GM23338 (cell line): ENCODE measurements around the gene CETN1. TPM values are rescaled to one million over a fixed set of nuclear protein-coding genes. Genes with fewer than 3 reads are reported as not detected.
A peak's percentile ranks its signal among the peaks of the same experiment; 100 is the strongest.

Experiments used
- ATAC-seq: fragments of 200-7000 bp; cut with Tn5 transposase; 3 replicates; pipeline ENCODE4 v1.9.1; 2020
- DNase-seq: peaks from one replicate; pipeline ENCODE4 v3.0.0-alpha.2; 2015; ENCODE audit warnings: low spot score
- H2AFZ ChIP-seq: fragments of 200-600 bp; sonication (generic); 2 replicates; pipeline ENCODE4 v1.8.0; 2016; ENCODE audit warnings: antibody characterized with exemption, mild to moderate bottlenecking, moderate library complexity
- H3F3A ChIP-seq: fragments of 200-600 bp; sonication (generic); replicated peaks from 2 replicates; pipeline ENCODE4 v1.8.0; 2017; ENCODE audit warnings: antibody characterized with exemption, mixed run types, low read depth
- H3K27ac ChIP-seq: fragments of 200-600 bp; sonication (generic); 2 replicates; pipeline ENCODE4 v1.6.1; 2016; ENCODE audit warnings: low read depth
- H3K27me3 ChIP-seq: fragments of 200-600 bp; sonication (generic); 2 replicates; pipeline ENCODE4 v1.8.0; 2016; ENCODE audit warnings: mild to moderate bottlenecking, mixed run types, moderate library complexity; ENCODE audit not compliant: insufficient read depth
- H3K36me3 ChIP-seq: fragments of 200-600 bp; sonication (generic); 2 replicates; pipeline ENCODE4 v1.8.0; 2016; ENCODE audit warnings: mild to moderate bottlenecking; ENCODE audit not compliant: insufficient read depth
- H3K4me1 ChIP-seq: fragments of 200-600 bp; sonication (generic); 2 replicates; pipeline ENCODE4 v1.8.0; 2016; ENCODE audit warnings: mild to moderate bottlenecking, moderate library complexity; ENCODE audit not compliant: insufficient read depth
- H3K4me2 ChIP-seq: fragments of 200-600 bp; sonication (generic); 2 replicates; pipeline ENCODE4 v1.7.1; 2017; ENCODE audit warnings: mixed run types
- H3K4me3 ChIP-seq: fragments of 200-600 bp; sonication (generic); 2 replicates; pipeline ENCODE4 v1.6.1; 2016; ENCODE audit warnings: mixed run types
- H3K79me2 ChIP-seq: fragments of 200-600 bp; sonication (generic); replicated peaks from 2 replicates; pipeline ENCODE4 v1.8.0; 2017; ENCODE audit warnings: mild to moderate bottlenecking; ENCODE audit not compliant: insufficient read depth
- H3K9me2 ChIP-seq: fragments of 200-600 bp; sonication (generic); 2 replicates; pipeline ENCODE4 v1.8.0; 2017; ENCODE audit not compliant: insufficient read depth
- H4K20me1 ChIP-seq: fragments of 200-600 bp; sonication (generic); replicated peaks from 2 replicates; pipeline ENCODE4 v1.8.0; 2017; ENCODE audit warnings: mild to moderate bottlenecking; ENCODE audit not compliant: insufficient read depth
- H3K27ac Mint-ChIP-seq: 2 replicates; pipeline ENCODE4 v1.8.0; 2020; ENCODE audit warnings: inconsistent platforms, mild to moderate bottlenecking, moderate library complexity, mixed read lengths
- H3K27me3 Mint-ChIP-seq: 3 replicates; pipeline ENCODE4 v1.8.0; 2022; ENCODE audit warnings: low read depth, mild to moderate bottlenecking, moderate library complexity, mixed read lengths, inconsistent platforms; ENCODE audit not compliant: insufficient read depth, poor library complexity
- H3K36me3 Mint-ChIP-seq: 3 replicates; pipeline ENCODE4 v1.8.0; 2021; ENCODE audit warnings: low read depth, mild to moderate bottlenecking, inconsistent platforms, moderate library complexity, mixed read lengths
- H3K4me1 Mint-ChIP-seq: 3 replicates; pipeline ENCODE4 v1.8.0; 2020; ENCODE audit warnings: mild to moderate bottlenecking, inconsistent platforms, mixed read lengths
- H3K4me3 Mint-ChIP-seq: 3 replicates; pipeline ENCODE4 v1.8.0; 2021; ENCODE audit warnings: moderate library complexity, mild to moderate bottlenecking, inconsistent platforms, mixed read lengths
- H3K9me3 Mint-ChIP-seq: 3 replicates; pipeline ENCODE4 v1.8.0; 2020; ENCODE audit warnings: moderate library complexity, mild to moderate bottlenecking, inconsistent platforms, mixed read lengths
- CREB1 ChIP-seq: fragments of 250-450 bp; sonication (Bioruptor Pico); IDR thresholded peaks from 2 replicates; pipeline ENCODE4 v1.5.0; 2020; ENCODE audit warnings: low read depth, mild to moderate bottlenecking, moderate library complexity
- EZH2 ChIP-seq: fragments of 200-600 bp; sonication (generic); IDR thresholded peaks from one replicate; pipeline ENCODE4 v1.8.0; 2017; ENCODE audit warnings: antibody characterized with exemption, mild to moderate bottlenecking, low read depth; ENCODE audit not compliant: unreplicated experiment
- EZH2phosphoT487 ChIP-seq: fragments of 200-600 bp; sonication (generic); IDR thresholded peaks from one replicate; pipeline ENCODE4 v1.8.1; 2018; ENCODE audit warnings: antibody characterized with exemption; ENCODE audit not compliant: unreplicated experiment
- JUNB ChIP-seq: IDR thresholded peaks from one replicate; pipeline ENCODE4 v1.6.1; 2016; ENCODE audit warnings: antibody characterized with exemption; ENCODE audit not compliant: unreplicated experiment
- NANOG ChIP-seq: IDR thresholded peaks from 2 replicates; pipeline ENCODE4 v1.6.1; 2016; ENCODE audit warnings: antibody characterized with exemption, borderline replicate concordance
- POLR2AphosphoS5 ChIP-seq: IDR thresholded peaks from 2 replicates; pipeline ENCODE4 v1.6.1; 2016; ENCODE audit warnings: antibody characterized with exemption, low read depth
- STAT1 ChIP-seq: IDR thresholded peaks from one replicate; pipeline ENCODE4 v1.6.1; 2016; ENCODE audit warnings: antibody characterized with exemption; ENCODE audit not compliant: unreplicated experiment
- ZNF114 ChIP-seq: fragments of 250-450 bp; sonication (Bioruptor Pico); IDR thresholded peaks from 2 replicates; pipeline ENCODE4 v1.5.0; 2020; ENCODE audit warnings: mild to moderate bottlenecking, moderate library complexity
- ZNF331 ChIP-seq: fragments of 250-450 bp; sonication (Bioruptor Pico); IDR thresholded peaks from 2 replicates; pipeline ENCODE4 v1.5.0; 2020; ENCODE audit warnings: low read depth, mild to moderate bottlenecking, moderate library complexity
- polyA plus RNA-seq: library from polyadenylated mRNA; unstranded; fragments of >200 nt; fragmentation: Nextera tagmentation; extraction: Ambion mirVana; gene quantifications from 2 replicates; pipeline ENCODE4 v1.2.1, GENCODE V29; 2016
- total RNA-seq: library from RNA; depleted of rRNA; stranded (reverse); fragments of >200 nt; shearing (Covaris generic); gene quantifications from 2 replicates; pipeline ENCODE4 v1.2.3, GENCODE V29; 2014
- TF ChIP-seq, protein P1 (sequence below): IDR thresholded peaks from 2 replicates; pipeline ENCODE4 v1.6.1; 2016; ENCODE audit warnings: antibody characterized with exemption
- TF ChIP-seq, protein P2 (sequence below), 2 experiments: fragments of 200-600 bp in 1 of 2; sonication (generic) in 1 of 2; conservative IDR thresholded peaks; 2 replicates each; pipeline versions ENCODE4 v1.5.1 to v1.6.1; 2016 to 2017; ENCODE audit warnings: antibody characterized with exemption in 2 of 2, low read depth in 2 of 2, mild to moderate bottlenecking in 2 of 2, moderate library complexity in 1 of 2
- TF ChIP-seq, protein P3 (sequence below): fragments of 250-450 bp; sonication (Bioruptor Pico); IDR thresholded peaks from 2 replicates; pipeline ENCODE4 v1.5.0; 2020; ENCODE audit warnings: mild to moderate bottlenecking, moderate library complexity
- TF ChIP-seq, protein P4 (sequence below): IDR thresholded peaks from one replicate; pipeline ENCODE4 v1.6.1; 2018; ENCODE audit warnings: antibody characterized with exemption; ENCODE audit not compliant: unreplicated experiment

CETN1 gene
- total and polyA plus RNA-seq, 2 experiments from 2014 or later = not detected

DNA sequence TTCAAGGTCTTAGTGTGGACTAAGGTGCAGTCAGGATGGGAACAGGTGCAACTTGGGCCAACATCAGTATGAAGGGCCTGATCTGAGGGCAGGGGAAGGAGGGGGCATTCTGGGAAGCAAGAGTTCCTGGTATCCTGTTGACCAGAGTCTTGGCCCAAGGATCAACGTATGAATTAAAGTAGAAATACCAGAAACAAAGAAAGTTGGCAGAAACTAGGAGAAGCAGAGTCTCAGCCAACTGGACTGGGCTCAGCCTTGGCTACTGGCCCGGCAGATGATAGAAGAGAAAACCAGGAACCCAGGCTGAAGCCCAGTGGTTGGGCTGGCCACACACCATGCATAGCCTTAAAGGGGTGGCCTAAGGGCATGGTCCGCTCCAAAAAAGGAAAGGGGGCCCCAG lies 2.3 kb downstream of the CETN1 start:
- Mint-ChIP-seq H3K27me3 (peaks cover 9% of the 10 kb centered on the region), H3K9me3 (no peaks in the 10 kb centered on the region; the same call in 1 of the 3 replicates), H3K4me1 (peaks cover 12% of the 10 kb centered on the region), H3K4me3 (no peak overlapping the region), H3K36me3 (no peaks in the 10 kb centered on the region), H3K27ac (no peak overlapping the region)
- no peaks in the 10 kb centered on the region for H3K27me3 ChIP-seq
- H3K9me2 ChIP-seq = peaks cover 4% of the 10 kb centered on the region; the same call in 1 of the 2 replicates
- 0 out of 2 replicates have a peak, but pooled peaks cover 3% of the 10 kb centered on the region for H3K4me1 ChIP-seq
- no peak overlapping the region for H3K27ac ChIP-seq
- no peaks in the 10 kb centered on the region for H3K79me2 ChIP-seq
- no peak for TF ChIP-seq EZH2
- no peak for TF ChIP-seq NANOG
- TF ChIP-seq, protein P1, sequence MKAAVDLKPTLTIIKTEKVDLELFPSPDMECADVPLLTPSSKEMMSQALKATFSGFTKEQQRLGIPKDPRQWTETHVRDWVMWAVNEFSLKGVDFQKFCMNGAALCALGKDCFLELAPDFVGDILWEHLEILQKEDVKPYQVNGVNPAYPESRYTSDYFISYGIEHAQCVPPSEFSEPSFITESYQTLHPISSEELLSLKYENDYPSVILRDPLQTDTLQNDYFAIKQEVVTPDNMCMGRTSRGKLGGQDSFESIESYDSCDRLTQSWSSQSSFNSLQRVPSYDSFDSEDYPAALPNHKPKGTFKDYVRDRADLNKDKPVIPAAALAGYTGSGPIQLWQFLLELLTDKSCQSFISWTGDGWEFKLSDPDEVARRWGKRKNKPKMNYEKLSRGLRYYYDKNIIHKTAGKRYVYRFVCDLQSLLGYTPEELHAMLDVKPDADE = no peak
- TF ChIP-seq POLR2AphosphoS5 = no peak
- TF ChIP-seq, protein P2, sequence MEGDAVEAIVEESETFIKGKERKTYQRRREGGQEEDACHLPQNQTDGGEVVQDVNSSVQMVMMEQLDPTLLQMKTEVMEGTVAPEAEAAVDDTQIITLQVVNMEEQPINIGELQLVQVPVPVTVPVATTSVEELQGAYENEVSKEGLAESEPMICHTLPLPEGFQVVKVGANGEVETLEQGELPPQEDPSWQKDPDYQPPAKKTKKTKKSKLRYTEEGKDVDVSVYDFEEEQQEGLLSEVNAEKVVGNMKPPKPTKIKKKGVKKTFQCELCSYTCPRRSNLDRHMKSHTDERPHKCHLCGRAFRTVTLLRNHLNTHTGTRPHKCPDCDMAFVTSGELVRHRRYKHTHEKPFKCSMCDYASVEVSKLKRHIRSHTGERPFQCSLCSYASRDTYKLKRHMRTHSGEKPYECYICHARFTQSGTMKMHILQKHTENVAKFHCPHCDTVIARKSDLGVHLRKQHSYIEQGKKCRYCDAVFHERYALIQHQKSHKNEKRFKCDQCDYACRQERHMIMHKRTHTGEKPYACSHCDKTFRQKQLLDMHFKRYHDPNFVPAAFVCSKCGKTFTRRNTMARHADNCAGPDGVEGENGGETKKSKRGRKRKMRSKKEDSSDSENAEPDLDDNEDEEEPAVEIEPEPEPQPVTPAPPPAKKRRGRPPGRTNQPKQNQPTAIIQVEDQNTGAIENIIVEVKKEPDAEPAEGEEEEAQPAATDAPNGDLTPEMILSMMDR (conservative IDR thresholded peaks at IDR 0.05; ENCODE audit: low read depth in 2 of 2) = no peak
- TF ChIP-seq, protein P3, sequence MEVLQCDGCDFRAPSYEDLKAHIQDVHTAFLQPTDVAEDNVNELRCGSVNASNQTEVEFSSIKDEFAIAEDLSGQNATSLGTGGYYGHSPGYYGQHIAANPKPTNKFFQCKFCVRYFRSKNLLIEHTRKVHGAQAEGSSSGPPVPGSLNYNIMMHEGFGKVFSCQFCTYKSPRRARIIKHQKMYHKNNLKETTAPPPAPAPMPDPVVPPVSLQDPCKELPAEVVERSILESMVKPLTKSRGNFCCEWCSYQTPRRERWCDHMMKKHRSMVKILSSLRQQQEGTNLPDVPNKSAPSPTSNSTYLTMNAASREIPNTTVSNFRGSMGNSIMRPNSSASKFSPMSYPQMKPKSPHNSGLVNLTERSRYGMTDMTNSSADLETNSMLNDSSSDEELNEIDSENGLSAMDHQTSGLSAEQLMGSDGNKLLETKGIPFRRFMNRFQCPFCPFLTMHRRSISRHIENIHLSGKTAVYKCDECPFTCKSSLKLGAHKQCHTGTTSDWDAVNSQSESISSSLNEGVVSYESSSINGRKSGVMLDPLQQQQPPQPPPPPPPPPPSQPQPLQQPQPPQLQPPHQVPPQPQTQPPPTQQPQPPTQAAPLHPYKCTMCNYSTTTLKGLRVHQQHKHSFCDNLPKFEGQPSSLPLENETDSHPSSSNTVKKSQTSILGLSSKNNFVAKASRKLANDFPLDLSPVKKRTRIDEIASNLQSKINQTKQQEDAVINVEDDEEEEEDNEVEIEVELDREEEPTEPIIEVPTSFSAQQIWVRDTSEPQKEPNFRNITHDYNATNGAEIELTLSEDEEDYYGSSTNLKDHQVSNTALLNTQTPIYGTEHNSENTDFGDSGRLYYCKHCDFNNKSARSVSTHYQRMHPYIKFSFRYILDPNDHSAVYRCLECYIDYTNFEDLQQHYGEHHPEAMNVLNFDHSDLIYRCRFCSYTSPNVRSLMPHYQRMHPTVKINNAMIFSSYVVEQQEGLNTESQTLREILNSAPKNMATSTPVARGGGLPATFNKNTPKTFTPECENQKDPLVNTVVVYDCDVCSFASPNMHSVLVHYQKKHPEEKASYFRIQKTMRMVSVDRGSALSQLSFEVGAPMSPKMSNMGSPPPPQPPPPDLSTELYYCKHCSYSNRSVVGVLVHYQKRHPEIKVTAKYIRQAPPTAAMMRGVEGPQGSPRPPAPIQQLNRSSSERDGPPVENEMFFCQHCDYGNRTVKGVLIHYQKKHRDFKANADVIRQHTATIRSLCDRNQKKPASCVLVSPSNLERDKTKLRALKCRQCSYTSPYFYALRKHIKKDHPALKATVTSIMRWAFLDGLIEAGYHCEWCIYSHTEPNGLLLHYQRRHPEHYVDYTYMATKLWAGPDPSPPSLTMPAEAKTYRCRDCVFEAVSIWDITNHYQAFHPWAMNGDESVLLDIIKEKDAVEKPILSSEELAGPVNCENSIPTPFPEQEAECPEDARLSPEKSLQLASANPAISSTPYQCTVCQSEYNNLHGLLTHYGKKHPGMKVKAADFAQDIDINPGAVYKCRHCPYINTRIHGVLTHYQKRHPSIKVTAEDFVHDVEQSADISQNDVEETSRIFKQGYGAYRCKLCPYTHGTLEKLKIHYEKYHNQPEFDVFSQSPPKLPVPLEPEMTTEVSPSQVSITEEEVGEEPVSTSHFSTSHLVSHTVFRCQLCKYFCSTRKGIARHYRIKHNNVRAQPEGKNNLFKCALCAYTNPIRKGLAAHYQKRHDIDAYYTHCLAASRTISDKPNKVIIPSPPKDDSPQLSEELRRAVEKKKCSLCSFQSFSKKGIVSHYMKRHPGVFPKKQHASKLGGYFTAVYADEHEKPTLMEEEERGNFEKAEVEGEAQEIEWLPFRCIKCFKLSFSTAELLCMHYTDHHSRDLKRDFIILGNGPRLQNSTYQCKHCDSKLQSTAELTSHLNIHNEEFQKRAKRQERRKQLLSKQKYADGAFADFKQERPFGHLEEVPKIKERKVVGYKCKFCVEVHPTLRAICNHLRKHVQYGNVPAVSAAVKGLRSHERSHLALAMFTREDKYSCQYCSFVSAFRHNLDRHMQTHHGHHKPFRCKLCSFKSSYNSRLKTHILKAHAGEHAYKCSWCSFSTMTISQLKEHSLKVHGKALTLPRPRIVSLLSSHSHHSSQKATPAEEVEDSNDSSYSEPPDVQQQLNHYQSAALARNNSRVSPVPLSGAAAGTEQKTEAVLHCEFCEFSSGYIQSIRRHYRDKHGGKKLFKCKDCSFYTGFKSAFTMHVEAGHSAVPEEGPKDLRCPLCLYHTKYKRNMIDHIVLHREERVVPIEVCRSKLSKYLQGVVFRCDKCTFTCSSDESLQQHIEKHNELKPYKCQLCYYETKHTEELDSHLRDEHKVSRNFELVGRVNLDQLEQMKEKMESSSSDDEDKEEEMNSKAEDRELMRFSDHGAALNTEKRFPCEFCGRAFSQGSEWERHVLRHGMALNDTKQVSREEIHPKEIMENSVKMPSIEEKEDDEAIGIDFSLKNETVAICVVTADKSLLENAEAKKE (CRISPR knock-in tag) = no peak
- TF ChIP-seq, protein P4, sequence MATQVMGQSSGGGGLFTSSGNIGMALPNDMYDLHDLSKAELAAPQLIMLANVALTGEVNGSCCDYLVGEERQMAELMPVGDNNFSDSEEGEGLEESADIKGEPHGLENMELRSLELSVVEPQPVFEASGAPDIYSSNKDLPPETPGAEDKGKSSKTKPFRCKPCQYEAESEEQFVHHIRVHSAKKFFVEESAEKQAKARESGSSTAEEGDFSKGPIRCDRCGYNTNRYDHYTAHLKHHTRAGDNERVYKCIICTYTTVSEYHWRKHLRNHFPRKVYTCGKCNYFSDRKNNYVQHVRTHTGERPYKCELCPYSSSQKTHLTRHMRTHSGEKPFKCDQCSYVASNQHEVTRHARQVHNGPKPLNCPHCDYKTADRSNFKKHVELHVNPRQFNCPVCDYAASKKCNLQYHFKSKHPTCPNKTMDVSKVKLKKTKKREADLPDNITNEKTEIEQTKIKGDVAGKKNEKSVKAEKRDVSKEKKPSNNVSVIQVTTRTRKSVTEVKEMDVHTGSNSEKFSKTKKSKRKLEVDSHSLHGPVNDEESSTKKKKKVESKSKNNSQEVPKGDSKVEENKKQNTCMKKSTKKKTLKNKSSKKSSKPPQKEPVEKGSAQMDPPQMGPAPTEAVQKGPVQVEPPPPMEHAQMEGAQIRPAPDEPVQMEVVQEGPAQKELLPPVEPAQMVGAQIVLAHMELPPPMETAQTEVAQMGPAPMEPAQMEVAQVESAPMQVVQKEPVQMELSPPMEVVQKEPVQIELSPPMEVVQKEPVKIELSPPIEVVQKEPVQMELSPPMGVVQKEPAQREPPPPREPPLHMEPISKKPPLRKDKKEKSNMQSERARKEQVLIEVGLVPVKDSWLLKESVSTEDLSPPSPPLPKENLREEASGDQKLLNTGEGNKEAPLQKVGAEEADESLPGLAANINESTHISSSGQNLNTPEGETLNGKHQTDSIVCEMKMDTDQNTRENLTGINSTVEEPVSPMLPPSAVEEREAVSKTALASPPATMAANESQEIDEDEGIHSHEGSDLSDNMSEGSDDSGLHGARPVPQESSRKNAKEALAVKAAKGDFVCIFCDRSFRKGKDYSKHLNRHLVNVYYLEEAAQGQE = no peak
- TF ChIP-seq STAT1 = no peak
- no peak for TF ChIP-seq ZNF114 (CRISPR knock-in tag)
- no peak for TF ChIP-seq JUNB
- no peak for TF ChIP-seq EZH2phosphoT487
- no peak for TF ChIP-seq ZNF331
- TF ChIP-seq CREB1 (CRISPR knock-in tag) = no peak
- H3K4me3 ChIP-seq = no peak overlapping the region
- ATAC-seq = no peak
- H3F3A ChIP-seq = no peaks in the 10 kb centered on the region
- no peak for DNase-seq
- no peak overlapping the region for H3K4me2 ChIP-seq
- H2AFZ ChIP-seq = peak overlapping the region; percentile 88; the same call in 1 of the 2 replicates
- H4K20me1 ChIP-seq = no peaks in the 10 kb centered on the region
- H3K36me3 ChIP-seq = no peaks in the 10 kb centered on the region; the same call in 1 of the 2 replicates
